HG03108 (cell line): ENCODE results near the gene LAMA2.
"Not testable (repeated sequence)": the region's sequence is repeated elsewhere in the genome, so short reads cannot be mapped to it uniquely, and the experiment has no call there.

Source experiments
- ATAC-seq: cut with Tn5 transposase; IDR thresholded peaks from one replicate; pipeline ENCODE4 v1.9.1; 2021; ENCODE audit warnings: moderate library complexity; ENCODE audit not compliant: unreplicated experiment

Gene LAMA2

GRCh38 chr6:129114636-129115391, 231.9 kb downstream of the LAMA2 start:
- no peak for ATAC-seq

- ATAC-seq: no peak
Observed at GRCh38 chr6:129115471-129115870, 232.5 kb downstream of the LAMA2 start.

- no peak for ATAC-seq
Observed at GRCh38 chr6:129117355-129117754, 234.4 kb downstream of the LAMA2 start.

- no peak for ATAC-seq
Observed at GRCh38 chr6:129120856-129121638, 238.1 kb downstream of the LAMA2 start.

GRCh38 chr6:129124347-129124746, 241.4 kb downstream of the LAMA2 start:
- no peak for ATAC-seq

GRCh38 chr6:129130106-129130505, 247.2 kb downstream of the LAMA2 start:
- ATAC-seq: no peak

- ATAC-seq: no peak
Observed at GRCh38 chr6:129130959-129131681, 248.2 kb downstream of the LAMA2 start.

- ATAC-seq: no peak
Observed at GRCh38 chr6:129133770-129134192, 250.8 kb downstream of the LAMA2 start.

GRCh38 chr6:129134535-129134934, 251.6 kb downstream of the LAMA2 start:
- ATAC-seq: no peak

GRCh38 chr6:129135451-129135850, 252.5 kb downstream of the LAMA2 start:
- no peak for ATAC-seq

GRCh38 chr6:129136751-129137150, 253.8 kb downstream of the LAMA2 start:
- ATAC-seq: no peak

- ATAC-seq: no peak
Observed at GRCh38 chr6:129138739-129139405, 255.9 kb downstream of the LAMA2 start.

GRCh38 chr6:129140526-129140925, 257.6 kb downstream of the LAMA2 start:
- ATAC-seq: no peak

- no peak for ATAC-seq
Observed at GRCh38 chr6:129141499-129141898, 258.6 kb downstream of the LAMA2 start.

GRCh38 chr6:129146902-129147301, 264.0 kb downstream of the LAMA2 start:
- no peak for ATAC-seq

GRCh38 chr6:129150507-129150906, 267.6 kb downstream of the LAMA2 start:
- ATAC-seq: no peak

GRCh38 chr6:129153257-129153656, 270.3 kb downstream of the LAMA2 start:
- no peak for ATAC-seq

GRCh38 chr6:129159242-129159641, 276.3 kb downstream of the LAMA2 start:
- ATAC-seq: not testable (repeated sequence)

GRCh38 chr6:129162605-129163004, 279.7 kb downstream of the LAMA2 start:
- no peak for ATAC-seq

- ATAC-seq: no peak
Observed at GRCh38 chr6:129163551-129163950, 280.6 kb downstream of the LAMA2 start.

- ATAC-seq: no peak
Observed at GRCh38 chr6:129164032-129164431, 281.1 kb downstream of the LAMA2 start.
